ENCODE measurements around the gene ELOB.

ELOB gene

GRCh38 chr16:2777231-2777902, at the start of gene ELOB:
ELOB (minus strand) TSS chr16:2777280; CDS start chr16:2777239, 41 bp downstream.
- DNase-seq = peak; percentile 68

GRCh38 chr16:2825906-2826305, 48.8 kb upstream of the ELOB start:
- DNase-seq = no peak

GRCh38 chr16:2825049-2825742, 48.1 kb upstream of the ELOB start:
- no peak for DNase-seq

GRCh38 chr16:2824626-2825025, 47.5 kb upstream of the ELOB start:
- no peak for DNase-seq

- DNase-seq = no peak
Observed at GRCh38 chr16:2822496-2822895, 45.4 kb upstream of the ELOB start.

GRCh38 chr16:2822158-2822495, 45.0 kb upstream of the ELOB start:
- DNase-seq = no peak

GRCh38 chr16:2821487-2822157, 44.5 kb upstream of the ELOB start:
- peak; percentile 1 for DNase-seq

- DNase-seq = peak; percentile 0
Observed at GRCh38 chr16:2820836-2821486, 43.9 kb upstream of the ELOB start.

GRCh38 chr16:2819939-2820835, 43.1 kb upstream of the ELOB start:
- peak; percentile 0 for DNase-seq

GRCh38 chr16:2819179-2819938, 42.3 kb upstream of the ELOB start:
- DNase-seq = no peak

- DNase-seq = no peak
Observed at GRCh38 chr16:2818272-2818876, 41.3 kb upstream of the ELOB start.

GRCh38 chr16:2817340-2818271, 40.5 kb upstream of the ELOB start:
- DNase-seq = no peak

- no peak for DNase-seq
Observed at GRCh38 chr16:2816751-2817339, 39.8 kb upstream of the ELOB start, which contains the start of gene PRSS21. PRSS21 (plus strand) TSS chr16:2817237; CDS start chr16:2817269, 32 bp downstream.

- DNase-seq = no peak
Observed at GRCh38 chr16:2815299-2815771, 38.3 kb upstream of the ELOB start.

- no peak for DNase-seq
Observed at GRCh38 chr16:2814551-2815298, 37.6 kb upstream of the ELOB start.

- no peak for DNase-seq
Observed at GRCh38 chr16:2813771-2814221, 36.7 kb upstream of the ELOB start.

- DNase-seq = no peak
Observed at GRCh38 chr16:2811703-2812471, 34.8 kb upstream of the ELOB start.

GRCh38 chr16:2810651-2811050, 33.6 kb upstream of the ELOB start:
- DNase-seq = no peak
